B cell (primary cell): ENCODE measurements around the gene DSG3.
"Not testable (repeated sequence)": the region's sequence is repeated elsewhere in the genome, so short reads cannot be mapped to it uniquely, and the experiment has no call there.

ENCODE experiments used
- CTCF ChIP-seq: fragments of 200-600 bp; IDR thresholded peaks from one replicate; pipeline ENCODE4 v1.8.0; 2022; ENCODE audit warnings: antibody characterized with exemption, mild to moderate bottlenecking
- EZH2 ChIP-seq: IDR thresholded peaks from 2 replicates; pipeline ENCODE4 v1.6.1; 2012; ENCODE audit warnings: borderline replicate concordance, low read depth, mild to moderate bottlenecking, moderate library complexity, low read length; ENCODE audit not compliant: insufficient read depth, poor library complexity, severe bottlenecking

DNA sequence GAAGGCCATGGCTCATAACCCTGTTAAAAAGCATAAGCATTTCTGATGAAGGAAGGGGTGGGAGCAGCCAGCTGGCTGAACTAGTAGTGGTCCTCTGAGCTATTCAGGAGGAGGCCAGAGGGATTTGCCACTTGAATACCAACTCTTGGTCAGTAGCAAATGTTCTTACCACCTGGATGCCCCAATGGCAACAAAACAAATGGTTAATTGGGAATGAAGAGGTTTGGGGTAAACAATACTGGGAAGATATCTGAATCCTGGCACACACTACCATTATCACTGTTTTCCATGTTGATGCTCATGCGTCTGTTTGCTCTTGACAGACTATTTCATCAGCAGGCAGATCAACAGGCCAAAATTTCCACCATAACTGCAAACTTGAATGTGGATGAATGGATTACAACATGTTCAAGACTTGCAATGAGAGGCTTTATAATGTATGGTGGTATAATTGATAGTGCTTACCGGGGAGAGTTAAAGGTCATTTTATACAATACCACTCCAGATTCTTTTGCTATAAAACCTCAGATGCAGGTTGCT lies 47.2 kb downstream of the DSG3 start:
- TF ChIP-seq CTCF, EZH2: not testable (repeated sequence)
